ENCODE results near the gene SSX2IP. TPM values are rescaled to one million over a fixed set of nuclear protein-coding genes. Genes with fewer than 3 reads are reported as not detected.
"Not testable (repeated sequence)": the region's sequence is repeated elsewhere in the genome, so short reads cannot be mapped to it uniquely, and the experiment has no call there.

SSX2IP gene
- total RNA-seq, 6 donors from 2014 or later: 2.1 to 15.0 (median 5.4) TPM

- H3K9me3 ChIP-seq: peaks cover 0 to 5% (median 0%) of the 10 kb centered on the region in 4 donors
- H3K4me3 ChIP-seq: no peak overlapping the region
- H3K4me1 ChIP-seq: peaks cover 0 to 5% (median 0%) of the 10 kb centered on the region in 4 donors
- no peak for TF ChIP-seq POLR2A (IDR thresholded peaks at IDR 0.05)
- TF ChIP-seq CTCF (IDR thresholded peaks at IDR 0.05): no peak
- no peak for TF ChIP-seq POLR2AphosphoS5 (IDR thresholded peaks at IDR 0.05)
- TF ChIP-seq EP300 (IDR thresholded peaks at IDR 0.05): no peak
- H3K27me3 ChIP-seq: no peaks in the 10 kb centered on the region
- H3K27ac ChIP-seq: no peak overlapping the region
- no peak for ATAC-seq (ENCODE audit: low FRiP score in 2 of 2)
- DNase-seq: no peak
- no peaks in the 10 kb centered on the region for H3K36me3 ChIP-seq
- 92 to 100% methylated on average over 1 of the region's 1 CpG for WGBS, 2 donors
These were observed 93.2 kb downstream of the SSX2IP start for GRCh38 chr1:84597011-84597410.

GRCh38 chr1:84594959-84595358 lies 95.3 kb downstream of the SSX2IP start:
- H3K36me3 ChIP-seq; DNase-seq; H3K4me1 ChIP-seq; H3K27me3 ChIP-seq; H3K27ac ChIP-seq; H3K9me3 ChIP-seq; H3K4me3 ChIP-seq; ATAC-seq (ENCODE audit: low FRiP score in 2 of 2): not testable (repeated sequence)
- 93 to 96% methylated on average over 2 of the region's 2 CpGs for WGBS, 2 donors

Other genes starting within 250 kb of the SSX2IP start
- gene RPF1, start 211.2 kb downstream of the SSX2IP start, total RNA-seq: 10 to 100 TPM; 12.2 to 46.4 (median 25.4) TPM
- gene SPATA1, start 184.1 kb downstream of the SSX2IP start, total RNA-seq: 10 to 100 TPM in 1 of 6 donors, 1 to 10 TPM in 4, not detected in 1; 1.4 to 19.9 (median 1.7) TPM
- gene GNG5, start 183.9 kb downstream of the SSX2IP start, total RNA-seq: 100 to 1,000 TPM in 3 of 6 donors, 10 to 100 TPM in 3; 54.5 to 151 (median 102) TPM
- gene CTBS, start 116.0 kb downstream of the SSX2IP start, total RNA-seq: 10 to 100 TPM in 5 of 6 donors, 1 to 10 TPM in 1; 3.0 to 24.7 (median 19.0) TPM
- gene LPAR3, start 202.7 kb upstream of the SSX2IP start, total RNA-seq: 1 to 10 TPM in 5 of 6 donors, not detected in 1; 1.5 to 9.8 (median 4.3) TPM

Measured in upper lobe of left lung (tissue), 6 donors.